PFSK-1 (cell line): ENCODE data around the gene KIAA1755.
A peak's percentile ranks its signal among the peaks of the same experiment; 100 is the strongest.

ENCODE experiments used
- FOXP2 ChIP-seq: optimal IDR thresholded peaks from 2 replicates; pipeline ENCODE3; 2011; ENCODE audit warnings: borderline replicate concordance, control low read depth, inconsistent platforms; ENCODE audit not compliant: insufficient read depth; ENCODE audit errors: extremely low read length, extremely low read depth
- POLR2AphosphoS5 ChIP-seq: IDR thresholded peaks from 2 replicates; pipeline ENCODE4 v1.6.1; 2012; ENCODE audit warnings: low read depth, mild to moderate bottlenecking, control low read depth, low read length, moderate library complexity
- REST ChIP-seq, 2 experiments: IDR thresholded peaks; 2 replicates each; pipeline versions ENCODE4 v1.6.1 to v1.8.0; 2011 to 2012; ENCODE audit warnings: low read depth in 2 of 2, low read length in 2 of 2, control low read depth in 1 of 2, inconsistent platforms in 1 of 2, mild to moderate bottlenecking in 1 of 2, moderate library complexity in 1 of 2; ENCODE audit not compliant: insufficient read depth in 1 of 2
- SIN3A ChIP-seq: IDR thresholded peaks from 2 replicates; pipeline ENCODE4 v1.6.1; 2012; ENCODE audit warnings: mild to moderate bottlenecking, low read length, moderate library complexity, borderline replicate concordance; ENCODE audit not compliant: insufficient read depth
- TAF1 ChIP-seq: IDR thresholded peaks from 2 replicates; pipeline ENCODE4 v1.6.1; 2012; ENCODE audit warnings: low read length, control low read depth, borderline replicate concordance; ENCODE audit not compliant: insufficient read depth

The KIAA1755 gene

GRCh38 chr20:38167851-38168760 lies 92.4 kb downstream of the KIAA1755 start:
- TF ChIP-seq SIN3A (no peak), FOXP2 (peak; percentile 42)

GRCh38 chr20:38167328-38167850 lies 93.1 kb downstream of the KIAA1755 start:
- no peak for TF ChIP-seq FOXP2

- TF ChIP-seq TAF1 (no peak), FOXP2 (no peak), POLR2AphosphoS5 (no peak), SIN3A (no peak), REST (IDR thresholded peaks at IDR 0.05; ENCODE audit: insufficient read depth in 1 of 2, low read depth in 2 of 2, low read length in 2 of 2) (no peak)
Measured at GRCh38 chr20:38166703-38167233, 93.8 kb downstream of the KIAA1755 start.

GRCh38 chr20:38165966-38166702 lies 94.4 kb downstream of the KIAA1755 start:
- TF ChIP-seq REST (IDR thresholded peaks at IDR 0.05; ENCODE audit: insufficient read depth in 1 of 2, low read depth in 2 of 2, low read length in 2 of 2): no peak
- TF ChIP-seq TAF1: no peak
- no peak for TF ChIP-seq FOXP2
- no peak for TF ChIP-seq SIN3A
- TF ChIP-seq POLR2AphosphoS5: no peak

- TF ChIP-seq FOXP2 (peak; percentile 35), SIN3A (no peak)
Measured at GRCh38 chr20:38165089-38165965, 95.2 kb downstream of the KIAA1755 start, which contains the start of gene TGM2. TSS of gene TGM2 (minus strand) at chr20:38165270. CDS start at chr20:38165198, 72 bp downstream.

- no peak for TF ChIP-seq FOXP2
- no peak for TF ChIP-seq TAF1
- no peak for TF ChIP-seq POLR2AphosphoS5
- TF ChIP-seq REST (IDR thresholded peaks at IDR 0.05; ENCODE audit: insufficient read depth in 1 of 2, low read depth in 2 of 2, low read length in 2 of 2): no peak
- TF ChIP-seq SIN3A: no peak
Measured at GRCh38 chr20:38164624-38165088, 95.9 kb downstream of the KIAA1755 start.
